ENCODE results near the gene SERTAD4.

DNA sequence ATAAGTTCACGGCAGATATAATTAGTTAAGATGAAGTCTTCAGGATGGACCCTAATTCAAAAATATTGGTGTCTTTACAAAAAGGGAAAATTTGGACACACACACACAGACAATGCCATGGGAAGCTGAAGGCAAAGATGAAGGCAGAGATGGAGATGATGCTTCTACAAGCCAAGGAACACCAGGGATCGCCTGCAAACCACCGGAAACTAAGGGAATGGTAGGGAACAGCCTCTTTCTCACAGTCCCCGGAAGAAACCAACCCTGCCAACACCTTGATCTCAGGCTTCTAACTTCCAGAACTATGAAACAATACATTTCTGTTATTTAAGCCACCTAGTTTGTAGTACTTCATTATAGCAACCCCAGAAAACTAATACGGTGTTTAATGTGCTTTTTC lies 15.1 kb upstream of the SERTAD4 start:
- TF ChIP-seq, protein P1, sequence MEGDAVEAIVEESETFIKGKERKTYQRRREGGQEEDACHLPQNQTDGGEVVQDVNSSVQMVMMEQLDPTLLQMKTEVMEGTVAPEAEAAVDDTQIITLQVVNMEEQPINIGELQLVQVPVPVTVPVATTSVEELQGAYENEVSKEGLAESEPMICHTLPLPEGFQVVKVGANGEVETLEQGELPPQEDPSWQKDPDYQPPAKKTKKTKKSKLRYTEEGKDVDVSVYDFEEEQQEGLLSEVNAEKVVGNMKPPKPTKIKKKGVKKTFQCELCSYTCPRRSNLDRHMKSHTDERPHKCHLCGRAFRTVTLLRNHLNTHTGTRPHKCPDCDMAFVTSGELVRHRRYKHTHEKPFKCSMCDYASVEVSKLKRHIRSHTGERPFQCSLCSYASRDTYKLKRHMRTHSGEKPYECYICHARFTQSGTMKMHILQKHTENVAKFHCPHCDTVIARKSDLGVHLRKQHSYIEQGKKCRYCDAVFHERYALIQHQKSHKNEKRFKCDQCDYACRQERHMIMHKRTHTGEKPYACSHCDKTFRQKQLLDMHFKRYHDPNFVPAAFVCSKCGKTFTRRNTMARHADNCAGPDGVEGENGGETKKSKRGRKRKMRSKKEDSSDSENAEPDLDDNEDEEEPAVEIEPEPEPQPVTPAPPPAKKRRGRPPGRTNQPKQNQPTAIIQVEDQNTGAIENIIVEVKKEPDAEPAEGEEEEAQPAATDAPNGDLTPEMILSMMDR (IDR thresholded peaks at IDR 0.05) = no peak
- no peak for TF ChIP-seq EP300 (IDR thresholded peaks at IDR 0.05)
- no peak for TF ChIP-seq POLR2A (IDR thresholded peaks at IDR 0.05; ENCODE audit: low read depth)

Measured in esophagus muscularis mucosa (tissue), 4 donors.